Glomerular endothelial cell (primary cell): Measurements from ENCODE around the gene IGHMBP2. TPM values are rescaled to one million over a fixed set of nuclear protein-coding genes. Genes with fewer than 3 reads are reported as not detected.

ENCODE experiments used
- DNase-seq: peaks from one replicate; pipeline ENCODE4 v3.0.0-alpha.2; 2011; ENCODE audit warnings: low read depth, low spot score; ENCODE audit errors: extremely low read depth
- total RNA-seq: library from RNA; depleted of rRNA; stranded (reverse); fragments of >200 nt; gene quantifications from 2 replicates; pipeline ENCODE4 v1.2.3, GENCODE V29; 2015

Gene IGHMBP2
- total RNA-seq, 1 donor from 2014 or later, result 17.7 TPM

DNA sequence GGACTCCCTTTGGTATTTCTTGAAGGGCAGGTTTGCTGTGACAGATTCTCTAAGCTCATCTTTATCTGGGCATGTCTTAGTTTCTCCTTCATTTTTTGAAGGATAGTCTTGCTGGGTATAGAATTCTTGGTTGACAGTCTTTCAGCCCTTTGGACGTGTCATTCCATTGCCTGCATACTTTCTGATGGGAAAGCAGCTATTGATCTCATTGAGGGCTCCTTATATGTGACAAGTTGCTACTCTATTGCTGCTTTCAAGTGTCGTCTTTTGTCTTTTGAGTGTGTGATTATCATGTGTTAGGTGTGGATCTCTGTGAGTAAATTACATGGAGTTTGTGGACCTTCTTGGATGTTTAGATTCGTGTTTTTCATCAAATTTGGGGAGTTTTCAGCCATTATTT is 21.9 kb downstream of the IGHMBP2 start:
- no peak for DNase-seq

DNA sequence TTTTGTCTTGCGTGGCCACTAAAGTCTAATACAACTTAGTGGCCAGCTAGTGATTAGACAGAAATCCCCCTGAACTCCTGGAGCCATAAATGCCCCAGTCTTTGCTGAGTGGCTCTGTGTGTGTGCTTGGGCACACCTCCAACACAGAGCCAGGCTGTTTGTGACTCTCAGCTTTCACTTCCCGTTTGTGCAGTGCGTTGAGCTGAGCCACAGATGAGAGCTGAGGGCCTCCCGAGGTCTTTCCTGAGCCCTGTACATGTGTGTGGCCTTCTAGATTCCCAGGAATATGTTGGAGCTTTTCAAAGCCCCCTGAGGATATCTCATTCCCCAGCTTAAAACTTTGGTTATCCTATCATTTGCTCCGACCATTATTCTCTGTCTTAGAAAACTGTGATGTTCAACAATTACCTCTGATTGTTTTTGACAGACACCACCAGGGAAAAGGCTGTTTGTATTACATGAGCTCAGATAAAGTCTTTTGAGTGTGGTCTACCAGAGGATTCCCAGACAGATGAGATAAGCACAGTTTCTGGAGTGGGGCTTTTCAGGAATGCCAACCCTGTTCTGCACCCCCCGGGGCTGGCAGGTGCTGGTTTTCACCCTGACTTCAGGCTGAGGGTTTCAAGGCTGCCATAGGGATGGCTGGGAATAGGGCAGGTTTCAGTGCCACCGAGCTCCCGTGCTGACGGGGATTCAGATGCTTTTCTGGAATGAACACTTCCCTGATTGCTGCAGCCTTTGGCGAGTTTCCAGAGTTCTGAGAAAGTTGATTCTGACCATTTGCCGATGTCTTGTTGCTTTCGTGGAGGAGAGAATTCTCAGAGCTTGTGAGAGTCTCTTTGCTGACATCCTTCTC is 23.8 kb downstream of the IGHMBP2 start:
- DNase-seq, result no peak

DNA sequence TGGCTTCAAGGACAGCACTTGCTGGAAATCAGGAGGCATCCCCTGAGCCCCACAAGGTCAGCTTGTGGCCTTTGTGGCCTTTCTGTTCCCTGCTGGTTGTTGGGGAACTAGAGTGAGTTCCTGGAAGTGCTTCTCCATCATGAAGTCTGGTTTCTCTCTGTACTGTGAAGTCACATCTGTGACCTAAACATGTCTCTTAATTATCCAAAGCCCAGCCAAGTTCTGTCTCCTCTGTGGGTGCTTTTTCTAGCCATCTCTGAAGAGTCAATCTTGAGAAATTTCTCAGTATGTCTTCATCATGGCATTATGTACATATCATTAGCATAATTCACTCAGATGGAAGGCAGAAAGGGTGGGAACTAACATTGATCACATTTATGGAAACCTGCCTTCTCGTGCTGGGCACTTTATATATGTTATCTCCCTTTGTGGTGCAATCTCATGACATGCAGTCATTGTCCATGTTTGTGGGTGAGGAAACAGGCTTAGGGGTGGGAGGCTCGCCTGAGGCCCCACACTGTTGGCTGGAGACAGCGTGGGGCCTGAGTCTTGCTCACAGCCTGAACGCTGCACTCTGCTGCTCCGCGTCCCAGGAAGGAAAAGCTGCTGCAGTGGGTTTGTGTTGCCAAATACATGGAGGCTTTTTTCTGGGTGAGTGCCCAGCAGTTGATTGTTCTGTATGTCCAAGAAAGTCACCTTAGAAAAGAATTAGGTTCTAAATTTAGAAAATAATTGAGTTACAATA is 24.6 kb downstream of the IGHMBP2 start:
- DNase-seq, result no peak

DNA sequence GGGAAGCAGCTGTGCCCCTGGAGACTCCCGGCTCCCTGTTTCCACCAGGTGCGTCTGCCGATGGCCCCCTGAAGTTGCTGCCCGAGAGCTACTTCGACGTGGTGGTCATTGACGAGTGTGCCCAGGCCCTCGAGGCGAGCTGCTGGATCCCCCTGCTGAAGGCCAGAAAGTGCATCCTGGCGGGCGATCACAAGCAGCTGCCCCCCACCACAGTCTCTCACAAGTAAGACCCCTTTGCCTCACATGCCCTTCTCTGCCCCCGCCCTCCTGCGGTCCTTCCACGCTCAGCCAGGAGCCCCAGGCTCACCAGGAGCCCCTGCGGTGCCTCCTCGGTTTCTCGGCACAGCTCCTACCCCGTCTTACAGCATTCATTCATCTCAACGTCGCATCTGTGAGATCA is 25.4 kb downstream of the IGHMBP2 start:
- DNase-seq, result no peak

DNA sequence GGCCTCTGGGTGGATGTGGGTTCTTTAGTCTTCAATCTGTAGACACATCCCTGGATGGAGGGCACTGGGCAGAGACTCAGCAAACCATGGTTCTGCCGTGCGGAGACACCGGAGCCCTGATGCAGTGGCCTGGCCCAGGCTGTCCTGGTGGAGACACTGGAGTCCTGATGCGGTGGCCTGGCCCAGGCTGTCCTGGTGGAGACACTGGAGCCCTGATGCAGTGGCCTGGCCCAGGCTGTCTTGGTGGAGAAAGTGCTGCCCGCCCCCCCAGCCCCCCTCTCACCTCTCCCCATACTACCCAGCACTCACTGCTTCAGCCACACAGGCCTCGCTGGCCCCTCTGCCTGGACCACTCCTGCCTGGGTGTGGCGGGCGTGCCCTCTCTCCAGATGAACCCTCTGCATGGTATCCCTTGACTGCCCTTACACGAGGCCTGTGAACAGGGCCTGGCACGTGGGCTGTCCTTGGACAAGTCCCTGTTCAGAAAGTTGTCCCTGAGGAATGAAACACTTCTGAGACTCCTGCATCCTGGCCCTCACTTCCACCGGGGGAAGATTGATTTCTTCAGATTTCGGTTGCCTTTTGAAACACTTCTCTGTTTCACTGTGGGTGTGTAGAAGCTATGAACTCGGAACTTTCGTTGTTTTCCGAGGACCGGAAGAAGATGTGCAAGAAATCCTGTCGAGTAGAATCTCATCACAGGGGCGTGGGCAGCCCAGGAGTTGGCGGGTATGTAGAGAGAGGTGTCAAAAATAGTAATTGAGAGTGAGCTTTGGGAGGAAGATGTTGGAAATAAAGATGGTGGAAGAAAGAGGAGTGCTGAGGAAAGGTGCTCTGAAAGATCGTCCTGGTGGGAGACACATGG is 26.2 kb downstream of the IGHMBP2 start:
- no peak for DNase-seq

DNA sequence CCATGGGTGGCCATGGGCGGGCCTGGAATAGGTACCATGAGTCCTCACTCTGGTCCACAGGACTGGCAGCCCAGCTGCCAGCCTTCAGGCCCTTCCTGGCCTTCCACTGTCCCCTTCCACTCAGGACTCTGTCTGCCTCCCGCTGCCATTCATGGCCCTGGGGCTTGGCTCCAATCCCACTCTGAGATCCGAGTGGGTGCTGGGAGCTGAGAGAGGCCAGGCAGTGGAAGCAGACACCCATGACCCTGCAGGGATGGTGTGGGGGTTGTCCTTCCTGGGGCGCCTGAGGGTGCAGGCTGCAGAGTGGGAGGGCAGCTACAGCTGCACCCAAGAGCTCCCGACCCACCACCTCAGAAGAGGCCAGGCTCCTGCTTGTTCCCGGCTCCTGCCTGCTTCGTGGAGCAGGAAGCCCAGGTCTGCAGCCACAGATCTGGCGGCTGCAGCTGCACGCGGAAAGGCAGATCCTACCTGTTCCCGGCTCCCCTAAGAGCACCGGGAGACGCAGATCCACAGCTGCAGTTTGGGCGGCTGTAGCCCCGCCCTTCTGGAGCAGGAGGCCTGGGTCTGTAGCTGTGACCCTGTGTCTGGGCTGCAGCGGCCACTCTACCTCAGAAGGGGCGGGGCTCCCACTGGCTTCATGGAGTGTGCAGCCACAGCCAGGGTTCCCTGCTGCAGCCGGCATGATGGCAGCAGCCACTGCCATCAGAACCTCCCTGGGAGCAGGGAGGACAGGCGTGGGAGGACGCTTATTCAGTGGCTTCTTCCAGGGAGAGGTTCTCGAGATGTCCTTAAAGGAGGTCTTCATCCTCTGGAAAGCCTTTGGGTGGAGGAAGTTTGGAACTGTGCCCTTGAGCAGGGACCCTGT is 27.5 kb downstream of the IGHMBP2 start:
- no peak for DNase-seq

DNA sequence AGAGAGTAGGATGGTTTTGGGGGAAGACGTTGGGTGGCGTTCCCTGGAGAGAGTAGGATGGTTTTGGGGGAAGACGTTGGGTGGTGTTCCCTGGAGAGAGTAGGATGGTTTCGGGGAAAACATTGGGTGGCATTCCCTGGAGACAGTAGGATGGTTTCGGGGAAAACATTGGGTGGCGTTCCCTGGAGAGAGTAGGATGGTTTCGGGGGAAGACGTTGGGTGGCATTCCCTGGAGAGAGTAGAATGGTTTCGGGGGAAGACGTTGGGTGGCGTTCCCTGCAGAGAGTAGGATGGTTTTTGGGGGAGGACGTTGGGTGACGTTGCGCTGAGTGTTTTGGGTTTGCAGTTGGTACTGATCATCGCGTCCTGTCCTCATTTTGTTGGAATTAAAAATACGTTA is 28.2 kb downstream of the IGHMBP2 start:
- DNase-seq, result no peak

DNA sequence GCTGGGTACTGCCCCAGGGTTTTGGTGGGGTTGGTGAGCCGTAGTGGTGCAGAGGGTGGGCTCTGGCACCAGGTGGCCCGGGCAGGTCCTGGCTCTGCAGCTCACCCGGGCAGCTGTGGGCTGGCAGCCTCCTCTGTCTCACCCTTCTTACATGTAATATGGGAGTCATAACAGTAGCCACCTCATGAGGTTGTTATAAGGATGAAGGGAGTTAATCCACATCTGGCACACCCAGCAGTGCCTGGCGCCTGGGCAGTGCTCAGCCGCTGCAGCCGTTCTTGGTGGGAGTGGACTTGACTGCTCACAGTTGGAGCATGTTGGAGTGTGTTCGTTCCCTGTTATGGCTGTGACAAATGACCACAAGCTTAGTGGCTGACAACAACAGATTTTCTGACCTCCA is 28.7 kb downstream of the IGHMBP2 start:
- DNase-seq, result no peak

DNA sequence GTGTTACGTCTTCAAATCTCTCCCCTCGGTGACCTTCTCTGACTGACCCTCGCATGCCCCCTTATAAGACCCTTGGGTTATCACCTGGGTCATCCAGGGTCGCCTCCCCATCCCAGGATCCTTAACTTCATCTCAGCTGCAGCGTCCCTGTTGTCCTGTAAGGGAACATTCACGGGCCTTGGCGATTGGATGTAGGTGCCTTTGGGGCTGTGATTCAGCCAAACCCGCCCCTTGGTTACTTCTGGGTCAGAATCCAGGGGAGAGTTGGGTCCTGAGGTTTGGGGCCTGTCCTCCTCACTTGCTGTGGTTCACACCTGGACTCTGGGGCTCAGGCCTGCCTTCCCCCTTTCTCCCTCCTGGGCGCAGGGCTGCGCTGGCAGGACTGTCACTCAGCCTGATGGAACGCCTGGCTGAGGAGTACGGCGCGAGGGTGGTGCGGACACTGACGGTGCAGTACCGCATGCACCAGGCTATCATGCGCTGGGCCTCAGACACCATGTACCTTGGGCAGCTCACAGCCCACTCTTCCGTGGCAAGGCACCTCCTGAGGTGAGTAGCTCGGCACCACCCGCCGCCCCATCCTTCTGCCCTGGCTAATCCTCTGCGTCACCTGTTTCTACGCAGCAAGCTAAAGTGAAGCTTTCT is 29.4 kb downstream of the IGHMBP2 start:
- DNase-seq, result no peak

DNA sequence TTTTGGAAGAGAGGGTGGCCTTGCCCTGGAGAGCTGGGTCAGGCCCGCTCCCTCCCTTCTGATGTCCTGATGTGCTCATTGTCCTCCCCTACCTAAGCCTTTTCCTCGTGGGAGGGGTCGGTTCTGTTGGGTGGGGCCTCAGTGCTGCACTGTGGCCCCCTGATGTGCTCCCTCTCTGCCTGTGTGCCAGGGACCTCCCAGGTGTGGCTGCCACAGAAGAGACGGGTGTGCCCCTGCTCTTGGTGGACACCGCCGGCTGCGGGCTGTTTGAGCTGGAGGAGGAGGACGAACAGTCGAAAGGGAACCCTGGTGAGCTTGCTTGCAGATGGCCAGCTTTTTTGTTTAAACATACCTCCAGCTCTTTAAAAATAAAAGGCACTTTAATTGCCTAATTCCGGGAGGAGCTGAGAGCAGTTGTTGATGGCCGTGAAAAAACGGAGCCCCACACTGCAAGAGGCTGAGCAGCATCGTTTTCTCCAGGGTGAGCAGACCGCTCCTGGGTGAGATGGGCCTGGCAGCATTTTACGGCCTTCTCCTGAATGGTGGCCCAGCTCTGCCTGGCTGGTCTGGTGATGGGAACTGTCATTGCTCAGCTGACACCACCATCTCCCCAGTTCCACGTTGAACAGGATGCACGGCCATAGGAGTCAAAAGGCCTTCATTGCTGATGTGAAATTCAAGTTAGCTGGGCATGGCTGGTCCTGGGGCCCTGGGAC is 30.1 kb downstream of the IGHMBP2 start:
- DNase-seq, result no peak

DNA sequence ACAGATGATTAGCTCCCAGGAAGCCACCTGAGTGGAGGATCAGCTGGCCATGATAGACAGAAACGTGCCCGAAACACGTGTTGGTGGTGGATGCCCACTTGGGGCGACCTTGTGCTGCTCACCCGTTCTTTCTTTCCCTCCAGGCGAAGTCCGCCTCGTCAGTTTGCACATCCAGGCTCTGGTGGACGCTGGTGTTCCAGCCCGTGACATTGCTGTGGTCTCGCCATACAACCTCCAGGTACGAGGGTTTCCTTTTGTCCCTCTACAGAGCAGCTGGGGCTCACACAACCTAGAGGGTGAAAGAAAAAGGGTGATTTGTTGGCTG is 30.6 kb downstream of the IGHMBP2 start:
- no peak for DNase-seq

DNA sequence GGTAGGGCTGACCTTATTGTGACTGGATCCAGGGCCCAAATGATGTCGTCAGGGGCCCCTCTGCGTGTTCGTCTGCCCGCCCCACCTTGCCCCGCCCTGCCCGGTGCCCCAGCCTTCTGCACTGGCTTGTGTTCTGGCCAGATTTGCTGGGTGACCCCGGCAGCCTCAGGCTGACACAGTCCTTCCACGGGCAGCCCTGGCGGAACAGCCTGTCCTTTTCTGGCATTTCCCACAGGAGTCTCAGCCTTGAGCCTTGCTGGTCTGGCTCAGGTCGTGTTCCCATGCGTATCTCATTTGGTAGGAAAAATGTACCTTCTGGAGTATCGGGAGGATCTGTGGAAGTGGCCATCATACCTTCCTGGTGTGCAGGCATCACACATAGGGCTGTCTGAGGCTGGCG is 31.0 kb downstream of the IGHMBP2 start:
- no peak for DNase-seq

DNA sequence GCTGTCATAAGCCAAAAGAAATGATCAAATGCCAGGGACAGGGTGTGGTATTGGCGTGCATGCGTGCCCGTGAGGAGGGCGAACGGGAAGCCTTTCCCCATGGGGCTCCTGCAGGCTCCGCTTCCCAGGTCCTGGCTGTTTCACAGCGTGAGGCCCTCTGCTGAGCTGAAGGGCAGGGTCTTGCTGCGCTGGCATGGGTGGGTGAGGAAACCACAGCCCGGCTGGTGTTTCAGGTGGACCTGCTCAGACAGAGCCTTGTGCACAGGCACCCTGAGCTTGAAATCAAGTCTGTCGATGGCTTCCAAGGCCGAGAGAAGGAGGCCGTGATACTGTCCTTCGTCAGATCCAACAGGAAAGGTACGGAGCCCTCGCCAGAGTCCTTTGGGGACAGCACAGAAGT is 31.4 kb downstream of the IGHMBP2 start:
- DNase-seq, result no peak

DNA sequence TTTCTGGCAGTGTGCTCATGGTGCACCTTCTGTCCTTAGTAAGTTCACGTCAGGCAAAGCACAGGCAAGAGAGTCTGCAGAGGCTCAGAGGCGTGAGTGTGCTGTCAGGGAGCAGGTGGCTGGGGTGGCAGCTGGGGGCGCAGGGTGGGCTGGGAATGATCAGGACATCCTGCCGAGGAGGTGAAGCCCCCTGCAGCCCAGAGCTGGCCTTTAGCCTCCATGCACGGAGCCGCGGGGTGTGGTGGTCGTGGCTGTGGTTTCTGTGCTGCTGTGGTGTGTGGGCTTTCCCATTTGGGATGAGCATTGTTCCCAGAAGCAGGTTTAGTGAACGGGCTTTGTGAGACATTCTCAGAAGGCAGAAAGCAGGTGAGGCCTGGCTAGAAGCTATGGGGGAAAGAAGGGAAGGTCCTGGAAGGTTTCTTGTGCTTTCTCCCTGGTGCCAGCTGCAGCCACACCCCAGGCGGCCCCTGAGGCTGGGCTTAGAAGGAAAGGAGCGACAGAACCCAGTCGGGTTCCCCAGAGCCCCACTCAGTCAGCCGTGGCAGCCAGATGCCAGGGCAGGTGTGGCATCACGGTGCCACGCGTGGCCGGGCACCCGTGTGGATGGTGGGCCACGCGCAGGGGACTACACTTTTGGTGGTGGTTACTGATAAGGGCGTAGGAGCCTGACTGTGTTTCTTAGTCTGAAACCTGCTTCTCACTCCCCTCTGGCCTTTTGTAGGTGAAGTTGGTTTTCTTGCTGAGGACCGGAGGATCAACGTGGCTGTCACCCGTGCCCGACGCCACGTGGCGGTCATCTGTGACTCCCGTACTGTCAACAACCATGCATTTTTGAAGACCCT is 32.0 kb downstream of the IGHMBP2 start:
- no peak for DNase-seq

DNA sequence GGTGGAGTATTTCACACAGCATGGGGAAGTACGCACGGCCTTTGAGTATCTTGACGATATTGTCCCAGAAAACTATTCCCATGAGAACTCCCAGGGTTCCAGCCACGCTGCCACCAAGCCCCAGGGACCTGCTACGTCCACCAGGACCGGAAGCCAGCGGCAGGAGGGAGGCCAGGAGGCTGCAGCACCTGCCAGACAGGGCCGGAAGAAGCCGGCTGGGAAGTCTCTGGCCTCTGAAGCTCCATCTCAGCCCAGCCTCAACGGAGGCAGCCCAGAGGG is 32.6 kb downstream of the IGHMBP2 start:
- DNase-seq, result no peak

DNA sequence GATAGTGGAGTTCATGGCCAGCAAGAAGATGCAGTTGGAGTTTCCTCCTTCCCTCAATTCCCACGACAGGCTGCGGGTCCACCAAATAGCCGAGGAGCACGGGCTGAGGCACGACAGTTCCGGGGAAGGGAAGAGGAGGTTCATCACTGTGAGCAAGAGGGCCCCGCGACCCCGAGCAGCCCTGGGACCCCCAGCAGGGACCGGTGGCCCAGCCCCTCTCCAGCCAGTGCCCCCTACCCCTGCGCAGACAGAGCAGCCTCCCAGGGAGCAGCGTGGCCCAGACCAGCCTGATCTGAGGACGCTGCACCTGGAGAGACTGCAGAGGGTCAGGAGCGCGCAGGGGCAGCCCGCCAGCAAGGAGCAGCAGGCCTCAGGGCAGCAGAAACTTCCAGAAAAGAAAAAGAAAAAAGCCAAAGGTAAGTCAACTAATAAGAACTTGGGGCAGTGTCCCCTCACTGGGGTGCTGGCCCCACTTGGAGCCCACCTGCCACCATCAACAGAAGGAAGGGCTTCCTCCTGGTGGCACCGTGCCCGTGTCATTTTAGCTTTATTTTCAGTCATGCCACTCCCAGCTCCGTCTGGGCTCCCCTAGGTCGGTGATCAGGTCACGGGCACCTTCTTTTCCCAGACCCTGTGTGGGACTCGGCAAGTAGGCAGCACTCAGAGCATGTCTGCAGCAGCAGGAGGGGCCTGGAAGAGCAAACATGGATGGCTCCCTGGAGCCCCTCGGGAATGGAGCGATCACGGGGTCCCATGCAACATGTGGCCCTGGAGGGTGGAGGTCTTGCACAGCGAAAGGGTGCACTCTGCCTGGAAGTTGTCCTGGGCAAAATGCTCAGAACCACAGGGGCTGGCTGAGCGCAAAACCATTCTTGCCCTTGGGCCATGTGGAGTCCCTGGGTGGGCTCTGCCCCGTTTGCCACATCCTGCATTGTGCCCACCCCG is 33.3 kb downstream of the IGHMBP2 start:
- no peak for DNase-seq

DNA sequence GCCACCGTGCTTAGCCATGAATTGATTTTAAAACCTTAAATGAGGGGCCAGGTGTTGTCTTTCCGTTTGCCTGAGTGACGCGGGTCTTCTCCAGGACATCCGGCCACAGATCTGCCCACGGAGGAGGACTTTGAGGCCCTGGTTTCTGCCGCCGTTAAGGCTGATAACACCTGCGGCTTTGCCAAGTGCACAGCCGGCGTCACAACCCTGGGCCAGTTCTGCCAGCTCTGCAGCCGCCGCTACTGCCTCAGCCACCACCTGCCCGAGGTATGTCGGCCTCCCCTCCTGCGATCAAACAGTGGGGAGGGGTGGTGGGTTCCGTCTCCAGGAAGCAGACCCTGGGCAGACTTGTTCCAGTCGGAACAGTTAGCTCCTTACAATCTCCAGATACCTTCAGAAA is 34.4 kb downstream of the IGHMBP2 start:
- DNase-seq, result no peak
